ENCODE data around the gene CLIC3.

The CLIC3 gene

DNA sequence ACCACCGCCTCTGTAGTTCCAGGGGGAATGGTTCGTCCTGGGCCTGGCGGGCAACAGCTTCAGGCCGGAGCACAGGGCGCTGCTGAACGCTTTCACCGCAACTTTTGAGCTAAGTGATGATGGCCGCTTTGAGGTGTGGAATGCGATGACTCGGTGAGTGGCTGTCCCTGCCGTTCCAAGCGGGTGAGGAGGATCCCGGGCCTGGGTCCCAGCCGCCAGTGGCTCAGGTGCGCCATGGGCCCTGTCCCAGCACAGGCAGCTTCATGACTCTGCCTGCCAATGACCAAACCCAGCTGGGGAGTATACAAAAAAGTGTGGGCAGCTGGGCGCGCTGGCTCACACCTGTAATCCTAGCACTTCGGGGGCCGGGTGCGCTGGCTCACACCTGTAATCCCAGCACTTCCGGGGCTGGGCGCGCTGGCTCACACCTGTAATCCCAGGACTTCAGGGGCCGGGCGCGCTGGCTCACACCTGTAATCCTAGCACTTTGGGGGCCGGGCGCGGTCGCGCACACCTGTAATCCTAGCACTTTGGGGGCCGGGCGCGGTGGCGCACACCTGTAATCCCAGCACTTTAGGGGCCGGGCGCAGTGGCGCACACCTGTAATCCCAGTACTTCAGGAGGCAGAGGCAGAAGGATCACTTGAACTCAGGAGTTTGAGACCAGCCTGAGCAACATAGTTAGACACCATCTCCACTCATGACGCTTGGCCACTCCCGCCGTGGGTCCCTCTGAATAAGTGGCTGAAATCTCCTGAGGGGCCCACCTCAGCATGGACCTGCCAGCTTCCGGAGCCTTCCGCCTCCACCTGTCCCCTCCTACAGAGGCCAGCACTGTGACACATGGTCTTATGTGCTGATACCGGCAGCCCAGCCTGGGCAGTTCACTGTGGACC is 43.2 kb downstream of the CLIC3 start:
- H3K27ac ChIP-seq (ENCODE audit: low read depth, low read length) = no peak overlapping the region
- H3K27me3 ChIP-seq (ENCODE audit: control insufficient read depth, insufficient read depth, low read length) = no peaks in the 10 kb centered on the region

GRCh38 chr9:136952321-136952850 is 44.0 kb downstream of the CLIC3 start:
- Histone ChIP-seq H3K4me1 (ENCODE audit: control insufficient read depth, insufficient read depth, low read length) (peaks cover 12% of the 10 kb centered on the region; the same call in 1 of the 2 replicates), H3K27me3 (ENCODE audit: control insufficient read depth, insufficient read depth, low read length) (no peaks in the 10 kb centered on the region), H3K9me3 (ENCODE audit: control insufficient read depth, insufficient read depth, low read depth, low read length) (no peaks in the 10 kb centered on the region), H3K27ac (ENCODE audit: low read depth, low read length) (no peak overlapping the region), H3K36me3 (ENCODE audit: control insufficient read depth, insufficient read depth, low read length) (no peaks in the 10 kb centered on the region), H3K9ac (ENCODE audit: low read length) (no peak overlapping the region), H3K4me3 (ENCODE audit: low read depth, low read length) (no peak overlapping the region)

More for the DNA sequence above, 43.2 kb downstream of the CLIC3 start:
- no peak overlapping the region for H3K4me3 ChIP-seq (ENCODE audit: low read depth, low read length)
- H3K9ac ChIP-seq (ENCODE audit: low read length) = no peak overlapping the region
- peaks cover 8% of the 10 kb centered on the region; the same call in 1 of the 2 replicates for H3K4me1 ChIP-seq (ENCODE audit: control insufficient read depth, insufficient read depth, low read length)
- no peaks in the 10 kb centered on the region for H3K36me3 ChIP-seq (ENCODE audit: control insufficient read depth, insufficient read depth, low read length)
- H3K9me3 ChIP-seq (ENCODE audit: control insufficient read depth, insufficient read depth, low read depth, low read length) = no peaks in the 10 kb centered on the region

DNA sequence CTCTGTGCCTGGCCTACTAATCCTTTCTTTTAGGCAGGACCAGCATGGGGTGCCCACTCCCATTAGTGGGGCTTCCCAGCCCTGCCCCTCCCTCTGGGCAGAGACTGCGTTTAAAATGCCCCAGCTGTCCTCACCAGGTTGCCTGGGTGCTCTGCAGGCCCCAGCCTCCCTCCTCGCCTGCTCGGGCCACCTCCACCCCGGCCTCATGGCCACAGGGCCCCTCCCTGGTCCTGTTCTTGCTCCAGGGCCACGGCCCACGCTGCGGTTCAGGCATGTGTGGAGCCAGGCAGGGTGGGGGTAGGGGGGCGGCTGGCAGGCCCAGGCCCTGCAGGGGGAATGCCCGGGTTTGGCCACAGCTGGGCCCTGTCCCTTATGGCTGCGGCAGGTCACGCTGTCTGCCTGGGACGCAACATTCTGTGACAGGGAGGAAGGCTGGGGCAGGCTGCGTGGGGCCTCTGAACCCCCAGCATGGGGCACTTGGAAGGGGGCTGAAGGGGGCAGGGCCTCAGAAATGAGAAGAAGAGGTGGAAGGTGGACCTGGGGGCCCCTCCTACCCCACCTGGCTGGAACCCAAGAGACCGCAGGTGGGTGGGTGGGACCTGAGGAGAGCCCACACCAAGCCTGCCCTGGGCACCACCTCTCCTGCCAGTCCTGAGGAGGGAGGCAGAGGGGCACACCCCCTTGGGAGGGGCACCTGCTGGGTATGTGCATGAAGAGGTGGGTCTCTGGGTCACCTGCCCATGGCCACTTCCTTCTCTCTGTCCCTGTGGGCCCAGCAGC is 44.6 kb downstream of the CLIC3 start, which contains the start of gene LCN12:
Gene LCN12, plus strand, starts transcription at position 733 of the 780 bp plus-strand sequence. CDS start 55 bp downstream, outside the sequence.
- no peak within 1 kb of the TSS for H3K9ac ChIP-seq (ENCODE audit: low read length)
- no peaks in the 10 kb centered on the region for H3K36me3 ChIP-seq (ENCODE audit: control insufficient read depth, insufficient read depth, low read length)
- H3K27ac ChIP-seq (ENCODE audit: low read depth, low read length) = no peak within 1 kb of the TSS
- peaks cover 12% of the 10 kb centered on the region; the same call in 1 of the 2 replicates for H3K4me1 ChIP-seq (ENCODE audit: control insufficient read depth, insufficient read depth, low read length)
- H3K4me3 ChIP-seq (ENCODE audit: low read depth, low read length) = no peak within 1 kb of the TSS
- no peaks in the 10 kb centered on the region for H3K9me3 ChIP-seq (ENCODE audit: control insufficient read depth, insufficient read depth, low read depth, low read length)
- H3K27me3 ChIP-seq (ENCODE audit: control insufficient read depth, insufficient read depth, low read length) = no peaks in the 10 kb centered on the region

- Histone ChIP-seq H3K9ac (ENCODE audit: low read length) (peak overlapping the region; percentile 28), H3K27ac (ENCODE audit: low read depth, low read length) (peak overlapping the region; percentile 7; the same call in 1 of the 2 replicates)
Observed at GRCh38 chr9:136950656-136951276, 45.6 kb downstream of the CLIC3 start.

GRCh38 chr9:136949817-136950655 is 46.3 kb downstream of the CLIC3 start:
- peaks cover 13% of the 10 kb centered on the region; the same call in 1 of the 2 replicates for H3K4me1 ChIP-seq (ENCODE audit: control insufficient read depth, insufficient read depth, low read length)
- H3K9ac ChIP-seq (ENCODE audit: low read length) = peak overlapping the region; percentile 28
- H3K9me3 ChIP-seq (ENCODE audit: control insufficient read depth, insufficient read depth, low read depth, low read length) = no peaks in the 10 kb centered on the region
- peak overlapping the region; percentile 69 for H3K4me3 ChIP-seq (ENCODE audit: low read depth, low read length)
- H3K27me3 ChIP-seq (ENCODE audit: control insufficient read depth, insufficient read depth, low read length) = no peaks in the 10 kb centered on the region
- no peaks in the 10 kb centered on the region for H3K36me3 ChIP-seq (ENCODE audit: control insufficient read depth, insufficient read depth, low read length)
- H3K27ac ChIP-seq (ENCODE audit: low read depth, low read length) = peak overlapping the region; percentile 7; the same call in 1 of the 2 replicates

More at GRCh38 chr9:136950656-136951276, 45.6 kb downstream of the CLIC3 start:
- no peaks in the 10 kb centered on the region for H3K27me3 ChIP-seq (ENCODE audit: control insufficient read depth, insufficient read depth, low read length)
- H3K4me1 ChIP-seq (ENCODE audit: control insufficient read depth, insufficient read depth, low read length) = peaks cover 12% of the 10 kb centered on the region; the same call in 1 of the 2 replicates
- H3K4me3 ChIP-seq (ENCODE audit: low read depth, low read length) = peak overlapping the region; percentile 69
- no peaks in the 10 kb centered on the region for H3K9me3 ChIP-seq (ENCODE audit: control insufficient read depth, insufficient read depth, low read depth, low read length)
- H3K36me3 ChIP-seq (ENCODE audit: control insufficient read depth, insufficient read depth, low read length) = no peaks in the 10 kb centered on the region

DNA sequence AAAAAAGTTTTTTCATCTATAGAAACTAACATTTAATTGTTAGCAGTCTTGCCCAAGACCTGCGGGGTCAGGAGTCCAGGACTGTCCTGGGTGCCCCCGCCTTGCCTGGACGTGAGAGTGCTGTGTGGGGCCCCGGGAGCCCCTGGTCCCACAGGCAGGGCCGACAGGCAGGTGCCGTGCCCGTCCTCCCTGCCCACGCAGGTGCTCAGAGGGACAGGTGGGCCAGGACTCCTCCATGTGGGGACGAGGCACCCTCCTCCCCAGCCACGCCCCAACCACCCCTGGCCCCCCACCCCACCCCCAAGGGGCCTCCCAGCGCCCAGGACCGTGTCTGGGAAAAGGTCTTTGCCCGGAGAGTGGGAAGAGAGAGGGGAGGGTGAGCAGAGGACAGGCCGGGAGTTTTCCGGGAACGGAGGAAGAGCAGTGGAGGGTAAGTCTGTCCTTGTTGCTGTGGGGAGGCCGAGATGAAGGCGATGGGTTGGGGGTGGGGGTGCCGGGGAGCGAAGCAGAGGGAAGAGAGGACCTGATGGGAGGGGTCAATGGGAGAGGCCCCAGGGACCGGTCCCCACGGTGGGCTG is 47.0 kb downstream of the CLIC3 start:
- Histone ChIP-seq H3K4me3 (ENCODE audit: low read depth, low read length) (peak overlapping the region; percentile 69), H3K4me1 (ENCODE audit: control insufficient read depth, insufficient read depth, low read length) (peaks cover 16% of the 10 kb centered on the region; the same call in 1 of the 2 replicates), H3K9me3 (ENCODE audit: control insufficient read depth, insufficient read depth, low read depth, low read length) (no peaks in the 10 kb centered on the region), H3K27me3 (ENCODE audit: control insufficient read depth, insufficient read depth, low read length) (no peaks in the 10 kb centered on the region), H3K27ac (ENCODE audit: low read depth, low read length) (no peak overlapping the region), H3K36me3 (ENCODE audit: control insufficient read depth, insufficient read depth, low read length) (no peaks in the 10 kb centered on the region), H3K9ac (ENCODE audit: low read length) (no peak overlapping the region)

GRCh38 chr9:136947955-136948510 is 48.3 kb downstream of the CLIC3 start:
- H3K9me3 ChIP-seq (ENCODE audit: control insufficient read depth, insufficient read depth, low read depth, low read length) = no peaks in the 10 kb centered on the region
- H3K4me1 ChIP-seq (ENCODE audit: control insufficient read depth, insufficient read depth, low read length) = peaks cover 20% of the 10 kb centered on the region
- no peaks in the 10 kb centered on the region for H3K36me3 ChIP-seq (ENCODE audit: control insufficient read depth, insufficient read depth, low read length)
- H3K4me3 ChIP-seq (ENCODE audit: low read depth, low read length) = no peak overlapping the region
- H3K9ac ChIP-seq (ENCODE audit: low read length) = no peak overlapping the region
- H3K27me3 ChIP-seq (ENCODE audit: control insufficient read depth, insufficient read depth, low read length) = no peaks in the 10 kb centered on the region
- H3K27ac ChIP-seq (ENCODE audit: low read depth, low read length) = no peak overlapping the region

GRCh38 chr9:136947028-136947891 is 49.1 kb downstream of the CLIC3 start:
- H3K27ac ChIP-seq (ENCODE audit: low read depth, low read length) = no peak overlapping the region
- no peak overlapping the region for H3K4me3 ChIP-seq (ENCODE audit: low read depth, low read length)
- peaks cover 6% of the 10 kb centered on the region for H3K36me3 ChIP-seq (ENCODE audit: control insufficient read depth, insufficient read depth, low read length)
- no peaks in the 10 kb centered on the region for H3K9me3 ChIP-seq (ENCODE audit: control insufficient read depth, insufficient read depth, low read depth, low read length)
- H3K9ac ChIP-seq (ENCODE audit: low read length) = no peak overlapping the region
- H3K4me1 ChIP-seq (ENCODE audit: control insufficient read depth, insufficient read depth, low read length) = peaks cover 20% of the 10 kb centered on the region
- no peaks in the 10 kb centered on the region for H3K27me3 ChIP-seq (ENCODE audit: control insufficient read depth, insufficient read depth, low read length)
